Stimulated activated CD8-positive, alpha-beta memory T cell treated with anti-CD3 and anti-CD28 coated beads, Interleukin-4, amount 100 ng/mL, for 1 hour (primary cell): ENCODE data around the gene KIAA1217.
"Not testable (repeated sequence)": the region's sequence is repeated elsewhere in the genome, so short reads cannot be mapped to it uniquely, and the experiment has no call there.

Source experiments
- DNase-seq, 2 donors: peaks; one replicate each; pipeline ENCODE4 v3.0.0-alpha.2; 2020; ENCODE audit warnings: low read depth in 2 of 2, low spot score in 1 of 2

KIAA1217 gene

DNA sequence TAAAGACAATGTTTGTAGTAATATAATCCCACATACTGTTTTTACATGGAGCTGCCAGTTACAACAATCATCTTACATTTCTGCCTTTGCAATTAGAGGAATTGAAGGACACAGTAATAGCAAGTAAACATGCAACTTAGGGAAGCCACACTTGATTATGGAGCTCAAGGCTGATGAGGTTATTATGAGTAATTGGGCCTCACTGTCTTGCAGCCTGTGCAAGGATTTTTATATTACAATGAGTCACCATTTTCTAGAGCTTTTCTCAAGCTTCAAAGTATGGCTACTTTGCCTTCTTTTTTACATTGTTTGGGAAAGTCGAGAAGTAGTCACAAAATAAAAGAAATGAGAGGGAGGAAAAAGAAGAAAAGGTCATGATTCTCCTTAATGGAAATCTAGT lies 226.4 kb downstream of the KIAA1217 start:
- DNase-seq: no peak

DNA sequence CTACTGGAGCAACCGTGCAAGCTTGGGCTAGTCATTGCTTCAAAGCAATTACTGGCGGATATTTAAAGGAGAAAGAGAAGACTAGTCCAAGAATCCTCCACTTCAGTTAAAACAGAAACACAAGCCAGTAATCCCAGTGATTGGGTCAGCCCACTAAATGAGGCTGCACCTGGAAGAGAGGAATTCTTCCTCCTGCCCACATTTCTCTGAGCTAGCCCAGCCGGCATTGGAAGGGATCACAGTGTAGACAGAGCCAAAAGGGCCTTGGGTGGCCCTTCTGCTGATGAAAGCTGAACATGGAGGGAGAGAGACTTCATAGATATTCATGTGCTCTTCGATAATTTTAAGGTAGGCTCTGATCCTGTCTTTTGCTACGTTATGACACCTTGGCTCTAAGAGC lies 228.4 kb downstream of the KIAA1217 start:
- no peak for DNase-seq

DNA sequence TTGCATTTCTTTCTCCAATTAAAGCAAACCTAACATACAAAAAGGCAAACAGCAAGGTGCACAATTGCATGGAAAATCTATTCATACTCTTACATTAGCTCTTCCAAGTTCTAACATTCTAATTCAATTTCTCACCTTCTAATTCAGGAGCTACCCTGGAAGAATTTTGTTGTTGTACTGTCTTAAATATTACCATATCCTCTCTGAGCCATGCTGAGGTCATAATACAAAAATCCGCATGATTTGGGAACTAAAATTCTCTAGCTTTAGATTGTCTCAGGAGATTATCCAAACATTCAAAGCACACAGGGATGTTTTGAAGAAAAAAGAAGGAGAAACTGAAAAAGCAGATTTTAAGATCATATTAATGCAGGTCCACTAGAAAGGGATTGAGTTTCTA lies 229.9 kb downstream of the KIAA1217 start:
- no peak for DNase-seq

DNA sequence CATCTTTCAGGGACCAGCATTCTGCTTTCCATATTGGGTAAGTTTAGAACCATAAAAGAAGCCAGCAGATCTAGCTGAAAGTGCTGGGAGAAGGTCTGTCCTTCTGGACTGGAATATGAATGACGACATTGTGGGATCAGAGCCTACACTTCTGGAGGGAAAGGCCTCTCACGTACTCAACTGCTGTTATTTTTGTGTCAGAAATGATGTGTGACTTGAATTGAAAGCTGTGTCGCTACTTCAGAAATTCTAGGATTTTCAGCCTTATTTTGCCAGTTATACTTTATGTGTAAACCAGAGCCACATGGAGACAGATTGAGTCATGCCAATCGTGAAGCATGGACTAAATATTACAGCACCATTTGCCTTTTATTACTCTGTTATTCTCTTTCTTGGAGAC lies 231.0 kb downstream of the KIAA1217 start:
- no peak for DNase-seq

DNA sequence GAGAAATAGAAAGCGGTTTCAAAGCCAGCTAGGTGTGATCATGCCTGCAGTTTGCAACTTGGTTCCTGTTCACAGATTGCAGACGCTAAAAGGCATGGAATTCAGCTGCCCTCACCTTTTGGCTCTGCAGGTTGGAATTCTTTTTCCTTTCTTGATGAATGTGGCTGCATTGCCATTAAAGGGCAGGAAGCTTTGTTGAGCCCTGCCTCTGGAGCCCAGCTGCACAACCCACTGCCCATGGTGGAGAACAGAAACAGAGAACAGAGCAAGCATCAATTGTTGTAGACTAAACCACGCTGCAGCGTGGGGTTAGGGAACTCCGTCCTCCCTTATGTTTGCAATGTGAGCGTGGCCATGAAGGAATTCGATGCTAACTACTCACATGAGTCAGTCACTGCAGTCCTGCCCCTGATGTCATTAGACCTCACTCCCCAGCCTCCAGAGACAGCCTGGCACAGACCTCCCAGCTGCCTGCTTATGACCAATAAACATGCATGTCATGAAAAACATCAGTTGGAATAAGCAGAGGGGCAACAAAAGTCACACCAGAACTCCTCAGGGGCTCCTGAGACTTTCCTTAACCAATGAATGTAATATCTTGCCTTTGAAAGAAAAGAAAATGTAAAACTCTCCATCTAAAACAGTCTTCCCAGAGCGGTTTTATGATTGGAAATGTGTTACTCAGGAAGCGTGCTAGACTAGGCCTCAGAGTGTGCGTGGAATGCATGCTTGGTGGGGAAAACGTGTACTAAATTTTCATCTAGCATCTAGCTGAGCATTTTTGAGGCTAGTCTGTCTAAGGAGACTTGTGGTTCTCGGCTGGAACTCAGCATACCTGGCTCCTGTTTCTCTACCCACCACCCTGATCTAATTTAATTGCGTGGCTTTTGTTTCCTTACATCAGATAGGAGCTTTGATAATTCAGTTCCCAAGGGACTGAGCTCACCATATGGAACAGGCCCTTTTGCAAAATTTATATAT lies 232.2 kb downstream of the KIAA1217 start:
- no peak for DNase-seq

DNA sequence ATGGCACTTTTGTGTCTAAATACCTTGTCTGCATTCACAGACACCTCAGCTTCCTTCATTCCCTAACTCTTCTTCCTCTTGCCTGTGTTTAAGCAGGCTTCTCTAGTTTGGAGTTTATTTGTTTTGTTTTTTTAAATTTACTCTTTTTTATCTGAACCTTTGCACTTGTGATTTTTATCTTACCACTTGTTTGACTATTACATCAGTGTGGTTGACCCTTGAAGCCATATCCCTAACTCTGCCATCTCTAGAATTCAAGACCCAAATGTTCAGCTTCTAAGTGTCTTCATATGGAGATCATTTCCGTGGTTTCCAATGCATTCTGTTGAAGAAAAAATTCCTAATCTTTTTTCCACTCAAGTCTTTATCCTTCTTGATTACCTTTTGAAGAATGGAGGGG lies 233.3 kb downstream of the KIAA1217 start:
- no peak for DNase-seq

DNA sequence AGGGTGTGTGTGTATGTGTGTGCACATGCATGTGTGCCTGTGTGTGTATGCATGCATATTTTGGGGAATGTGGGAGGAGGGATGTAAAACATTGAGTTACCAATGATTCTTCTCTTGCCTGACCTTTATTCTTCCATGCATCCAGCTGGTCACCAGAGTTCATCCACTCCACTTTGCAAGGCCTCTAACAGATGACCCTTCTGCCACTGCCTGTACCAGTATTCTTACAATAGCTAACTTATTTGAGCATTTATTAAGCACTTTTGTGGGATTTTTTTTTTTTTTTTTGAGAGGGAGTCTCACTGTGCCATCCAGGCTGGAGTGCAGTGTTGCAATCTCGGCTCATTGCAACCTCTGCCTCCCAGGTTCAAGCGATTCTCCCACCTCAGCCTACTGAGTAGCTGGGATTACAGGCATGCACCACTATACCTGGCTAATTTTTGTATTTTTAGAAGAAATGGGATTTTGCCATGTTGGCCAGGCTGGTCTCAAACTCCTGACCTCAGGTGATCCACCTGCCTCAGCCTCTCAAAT lies 233.8 kb downstream of the KIAA1217 start:
- not testable (repeated sequence) for DNase-seq

DNA sequence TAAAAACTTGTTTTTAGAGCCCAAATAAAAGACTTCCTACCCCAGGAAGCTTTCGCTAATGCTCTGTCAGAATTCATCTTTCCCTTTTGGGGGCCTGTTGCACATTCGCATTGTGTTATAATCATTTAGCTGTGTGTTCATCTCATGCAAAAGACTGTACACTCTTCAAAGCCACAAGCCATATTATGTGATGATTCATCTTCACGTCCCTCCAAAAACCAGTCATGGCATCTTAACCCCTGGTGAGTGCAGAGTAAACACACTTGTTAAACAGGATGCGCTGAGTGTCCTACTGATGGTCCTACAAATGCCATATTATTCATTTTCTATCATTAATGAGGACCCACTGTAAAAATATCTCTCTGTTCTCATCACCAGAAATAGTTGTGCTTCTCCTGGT lies 235.4 kb downstream of the KIAA1217 start:
- no peak for DNase-seq

DNA sequence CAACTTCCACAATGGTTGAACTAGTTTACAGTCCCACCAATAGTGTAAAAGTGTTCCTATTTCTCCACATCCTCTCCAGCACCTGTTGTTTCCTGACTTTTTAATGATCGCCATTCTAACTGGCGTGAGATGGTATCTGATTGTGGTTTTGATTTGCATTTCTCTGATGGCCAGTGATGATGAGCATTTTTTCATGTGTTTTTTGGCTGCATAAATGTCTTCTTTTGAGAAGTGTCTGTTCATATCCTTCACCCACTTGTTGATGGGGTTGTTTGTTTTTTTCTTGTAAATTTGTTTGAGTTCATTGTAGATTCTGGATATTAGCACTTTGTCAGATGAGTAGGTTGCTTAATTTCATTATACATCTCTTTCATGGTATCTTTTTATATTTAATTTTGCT lies 237.0 kb downstream of the KIAA1217 start:
- not testable (repeated sequence) for DNase-seq

DNA sequence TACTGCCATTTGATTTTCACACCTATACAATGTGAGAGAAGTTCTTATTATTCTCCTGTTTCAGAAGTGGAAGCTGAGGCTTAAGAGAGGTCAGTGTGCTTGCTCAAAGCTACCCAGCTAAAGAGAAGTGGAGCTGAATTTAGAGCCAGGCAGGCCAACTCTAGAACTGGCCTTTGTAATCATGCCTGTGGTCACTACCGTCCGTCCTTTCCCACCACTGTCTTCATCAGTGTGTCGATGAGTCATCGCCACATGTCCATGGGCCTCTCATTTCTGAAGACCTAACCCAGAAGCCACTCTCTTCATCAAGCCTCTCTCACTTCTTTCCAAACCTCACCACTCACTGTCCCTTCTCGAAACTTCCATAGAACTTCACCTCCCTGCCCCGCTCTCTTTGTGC lies 237.8 kb downstream of the KIAA1217 start:
- no peak for DNase-seq

DNA sequence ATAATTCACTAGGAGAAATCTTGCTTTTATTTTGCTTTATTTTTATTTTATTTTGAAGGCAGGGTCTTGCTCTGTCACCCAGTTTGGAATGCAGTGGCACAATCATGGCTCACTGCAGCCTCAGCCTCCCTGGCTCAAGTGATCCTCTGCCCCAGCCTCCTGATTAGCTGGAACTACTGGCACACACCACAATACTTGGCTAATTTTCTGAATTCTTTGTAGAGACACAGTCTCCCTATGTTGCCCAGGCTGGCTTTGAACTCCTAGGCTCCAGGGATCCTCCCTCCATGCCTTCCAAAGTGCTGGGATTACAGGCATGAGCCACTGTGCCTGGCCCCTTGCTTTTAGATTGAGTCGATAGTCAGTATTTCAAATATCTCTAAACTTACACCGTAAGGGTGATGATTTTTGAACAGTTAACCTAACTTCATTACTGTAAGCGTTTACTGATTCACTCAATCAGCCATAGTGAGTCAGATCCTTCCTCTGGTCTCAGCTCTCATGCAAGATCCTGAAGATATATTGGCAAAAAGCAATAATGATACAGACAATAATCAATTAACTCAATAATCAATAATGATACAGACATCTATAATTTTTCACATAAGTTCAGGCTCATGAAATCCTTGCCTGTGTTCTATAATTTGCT lies 239.5 kb downstream of the KIAA1217 start:
- no peak for DNase-seq

DNA sequence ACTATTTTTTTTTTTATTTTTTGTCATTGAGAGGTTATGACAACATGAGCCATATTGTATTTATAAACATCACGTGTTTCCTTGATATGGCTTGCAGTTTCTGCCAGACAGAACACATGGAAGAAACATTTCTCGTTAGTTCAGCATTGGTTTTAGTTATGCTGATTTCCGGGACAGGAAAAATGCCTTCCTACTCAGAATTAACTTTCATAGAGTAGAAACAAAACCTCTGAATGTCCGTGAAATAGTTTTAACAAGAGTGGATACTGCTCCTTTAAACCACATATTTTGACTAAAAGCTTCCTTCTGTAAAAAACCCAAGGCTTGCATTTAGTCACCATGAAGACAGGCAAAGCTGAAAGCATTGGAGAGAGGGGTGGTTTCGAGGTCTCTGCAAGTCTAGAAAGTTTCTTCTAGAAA lies 240.4 kb downstream of the KIAA1217 start:
- DNase-seq: no peak

DNA sequence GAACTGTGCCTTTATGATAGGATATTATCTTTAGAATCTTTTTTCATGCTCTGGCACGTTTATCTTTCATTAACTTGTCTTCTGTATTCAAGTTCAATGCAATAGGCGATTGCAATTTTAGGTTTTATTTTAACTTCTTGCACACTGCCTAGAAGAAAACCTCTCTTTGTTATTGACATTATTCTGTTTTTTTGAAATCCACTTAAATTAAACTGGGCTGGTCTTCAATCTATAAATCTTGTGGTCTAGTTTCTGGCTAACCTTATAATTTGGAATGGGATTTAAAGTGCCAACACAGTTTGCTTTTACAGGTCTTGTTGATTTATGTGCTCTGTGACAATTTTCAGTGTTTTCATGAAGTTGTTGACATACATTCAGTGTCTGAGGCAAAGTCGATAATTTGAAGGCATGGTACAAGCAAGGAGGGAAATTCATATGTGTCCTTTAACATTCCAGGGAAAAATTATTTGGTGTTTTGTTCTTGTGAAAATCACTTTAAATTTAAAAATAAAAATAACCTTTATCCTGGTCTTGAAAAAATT lies 240.9 kb downstream of the KIAA1217 start:
- DNase-seq: no peak

DNA sequence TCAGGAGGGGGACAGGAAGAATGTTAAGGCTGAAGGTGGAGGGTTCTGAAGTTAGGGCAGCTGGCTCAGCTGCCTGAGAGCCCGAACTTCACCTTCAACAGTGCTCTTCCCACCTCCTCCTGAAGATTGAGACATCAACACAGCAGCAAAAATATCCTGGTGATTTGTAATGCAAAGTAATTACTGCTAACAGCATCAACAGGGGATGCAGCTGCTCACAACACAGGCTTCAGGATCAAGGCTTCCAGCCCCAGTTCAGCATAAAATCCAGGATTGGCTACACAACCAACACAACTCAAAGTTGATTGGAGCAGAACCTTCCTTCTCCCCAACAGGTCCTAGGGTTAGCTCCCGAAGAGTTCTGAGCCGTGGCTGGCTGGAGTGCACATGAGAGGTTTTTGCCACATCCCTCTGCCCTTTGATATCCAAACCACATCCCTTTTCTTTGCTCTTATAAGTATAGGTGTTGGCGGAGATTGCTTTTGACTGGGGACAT lies 242.4 kb downstream of the KIAA1217 start:
- no peak for DNase-seq

DNA sequence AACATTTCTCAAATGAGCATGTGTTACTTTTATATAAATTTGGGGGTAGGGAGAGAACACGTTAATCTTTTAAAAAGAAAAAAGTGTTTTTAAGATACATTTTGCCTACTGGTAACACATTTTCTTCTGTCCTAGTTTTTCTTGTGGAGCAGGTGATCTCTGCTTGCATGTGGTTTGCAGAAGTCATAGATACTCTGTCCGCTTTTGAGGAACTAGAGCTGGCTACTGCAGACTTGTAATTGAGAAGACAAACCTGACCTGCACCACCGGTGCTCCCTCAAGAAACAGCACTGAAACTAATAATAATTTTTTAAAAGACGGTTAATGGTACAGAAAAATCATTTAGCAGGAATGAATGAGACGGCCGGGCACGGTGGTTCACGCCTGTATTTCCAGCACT lies 243.1 kb downstream of the KIAA1217 start:
- DNase-seq: no peak

DNA sequence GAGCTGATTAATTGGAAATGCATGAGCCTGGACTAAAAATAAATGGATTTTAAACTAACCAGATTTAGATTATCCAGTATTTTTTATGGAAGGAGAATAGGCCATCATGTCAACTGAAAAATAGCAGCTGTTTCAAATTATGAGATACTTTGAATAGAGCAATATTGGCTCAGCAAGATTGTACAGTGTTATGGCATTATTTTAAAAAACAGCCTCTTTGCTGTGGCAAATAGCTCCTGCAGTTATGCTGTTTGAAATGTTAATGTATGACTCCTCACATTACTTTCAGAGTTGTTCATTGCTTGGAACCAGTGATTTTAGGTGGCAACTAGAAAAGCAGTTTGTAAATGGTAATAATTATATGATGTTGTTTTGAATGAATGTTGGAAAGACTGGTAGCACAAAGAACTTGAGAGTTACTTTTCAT lies 244.5 kb downstream of the KIAA1217 start:
- DNase-seq: no peak

DNA sequence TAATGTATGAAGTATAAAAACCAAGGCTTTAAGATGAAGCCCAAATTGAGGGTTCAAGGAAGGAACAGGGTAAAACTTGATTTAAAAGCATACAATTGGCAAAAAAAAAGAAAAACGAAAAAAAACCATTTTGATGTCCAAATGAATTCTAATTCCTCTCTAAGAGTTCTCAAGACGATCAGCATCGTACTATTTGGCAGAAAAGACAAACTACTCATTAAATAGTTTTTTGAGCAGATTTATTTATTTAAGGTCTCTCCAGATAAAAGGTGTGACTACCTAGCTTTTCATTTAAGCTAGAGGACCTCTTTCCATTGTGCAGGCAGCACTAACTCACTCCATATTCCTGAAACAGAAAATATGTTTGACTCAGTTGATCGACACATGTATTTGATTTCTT lies 245.0 kb downstream of the KIAA1217 start:
- DNase-seq: no peak

DNA sequence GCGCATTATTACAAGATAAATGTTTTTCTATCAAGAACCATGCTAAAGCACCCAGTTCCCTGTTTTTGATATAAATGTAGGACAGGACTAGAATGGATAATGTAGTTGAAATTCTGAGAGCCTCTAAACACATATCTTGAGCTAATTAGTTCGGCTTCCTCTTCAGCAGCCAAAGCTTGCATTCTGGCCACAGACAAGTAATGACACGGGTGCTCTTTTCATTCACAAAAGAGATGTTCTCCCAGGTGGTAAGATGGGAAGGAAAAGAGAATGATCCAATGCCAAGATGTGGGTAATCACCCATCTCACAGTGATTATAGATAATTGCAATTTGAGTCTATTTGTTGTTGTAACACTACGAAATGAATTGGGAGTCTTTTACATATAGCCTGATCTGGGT lies 246.5 kb downstream of the KIAA1217 start:
- DNase-seq: no peak

DNA sequence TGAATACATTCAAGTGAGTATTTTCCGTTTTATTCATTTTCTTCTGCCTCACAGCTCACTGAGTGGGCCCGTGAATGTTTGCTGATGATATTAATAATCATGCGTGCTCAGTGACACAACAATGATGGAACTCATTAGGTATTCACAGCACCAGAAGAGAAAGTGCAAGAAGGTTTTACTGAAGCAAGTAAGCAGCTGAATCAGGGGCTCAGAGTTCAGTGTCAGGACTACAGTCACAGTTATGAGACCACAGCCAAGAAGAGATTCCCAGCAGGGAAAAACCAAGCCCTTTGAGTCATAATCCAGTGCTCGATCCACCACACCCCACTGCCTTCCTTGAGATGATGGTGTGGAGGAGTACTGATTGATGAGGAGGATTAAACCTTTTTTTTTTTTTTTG lies 247.4 kb downstream of the KIAA1217 start:
- no peak for DNase-seq

DNA sequence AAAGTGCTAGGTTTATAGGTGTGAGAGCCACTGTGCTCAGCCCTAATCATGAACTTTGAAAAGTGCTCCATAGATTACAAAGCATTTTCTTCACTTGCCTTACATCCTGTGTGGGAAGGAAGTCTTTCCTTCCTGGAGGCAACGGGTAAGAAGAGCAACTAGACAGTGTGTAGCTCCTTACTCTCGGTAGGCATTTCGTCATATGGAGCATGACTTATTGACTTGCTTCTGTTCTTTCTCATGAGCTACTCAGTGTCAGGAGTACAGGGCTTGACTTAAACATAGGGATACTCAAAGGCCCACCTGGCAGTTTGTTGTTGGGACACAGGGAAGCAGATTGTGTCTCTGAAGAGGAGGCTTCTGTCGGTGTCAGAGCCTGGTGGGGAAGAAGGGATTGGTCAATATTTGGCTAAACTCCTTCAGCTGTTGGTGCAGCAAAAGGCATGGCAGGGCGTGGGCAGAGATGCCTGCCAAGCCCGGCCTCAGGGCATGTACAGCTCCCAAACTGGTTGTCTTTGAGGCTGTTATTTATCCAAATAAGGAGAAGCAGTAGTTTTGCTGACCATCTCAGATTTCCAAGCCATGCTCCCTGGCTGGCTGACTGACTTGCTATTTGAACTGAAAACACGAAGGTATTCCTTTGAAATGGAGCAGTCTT lies 248.9 kb downstream of the KIAA1217 start:
- DNase-seq: no peak

DNA sequence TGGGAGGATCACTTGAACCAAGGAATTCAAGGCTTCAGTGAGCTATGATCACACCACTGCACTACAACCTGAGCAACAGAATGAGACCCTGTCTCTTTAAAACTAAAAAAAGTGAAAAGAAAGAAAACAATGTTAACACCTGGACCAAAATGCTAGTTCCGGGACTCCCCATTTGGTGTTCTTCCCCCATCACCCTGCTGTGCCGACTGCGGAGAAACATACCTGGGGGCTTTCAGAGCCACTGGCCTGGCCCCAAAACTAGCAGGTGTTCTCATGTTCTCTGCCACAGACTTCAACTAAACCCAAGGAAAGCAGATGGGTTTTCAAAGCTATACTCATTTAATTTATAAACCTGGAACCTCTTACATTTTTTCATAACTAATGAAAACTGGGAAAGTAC lies 250.9 kb downstream of the KIAA1217 start:
- DNase-seq: no peak
